Brain microvascular endothelial cell (primary cell): ENCODE measurements around the gene CRTAC1.

Experiments
- DNase-seq: peaks from one replicate; pipeline ENCODE4 v3.0.0-alpha.2; 2020
- H3K27ac ChIP-seq: fragments of 250-450 bp; sonication (Bioruptor Pico); 2 replicates; pipeline ENCODE4 v1.5.1; 2020; ENCODE audit warnings: mild to moderate bottlenecking, moderate library complexity
- H3K27me3 ChIP-seq: fragments of 250-450 bp; sonication (Bioruptor Pico); replicated peaks from 2 replicates; pipeline ENCODE4 v1.5.1; 2020; ENCODE audit warnings: mild to moderate bottlenecking
- H3K36me3 ChIP-seq: fragments of 250-450 bp; sonication (Bioruptor Pico); replicated peaks from 2 replicates; pipeline ENCODE4 v1.5.1; 2020; ENCODE audit warnings: mild to moderate bottlenecking
- H3K4me3 ChIP-seq: 2 replicates; pipeline ENCODE4 v1.5.1; 2011; ENCODE audit warnings: low read depth, mild to moderate bottlenecking, control low read depth, low read length, moderate library complexity
- CTCF ChIP-seq: IDR thresholded peaks from 2 replicates; pipeline ENCODE4 v1.5.1; 2011; ENCODE audit warnings: low read depth, mild to moderate bottlenecking, moderate library complexity, low read length, control low read depth, inconsistent platforms; ENCODE audit errors: missing control alignments
- in situ Hi-C: cut with HindIII; loops from 2 replicates; pipeline ENCODE4 v1.10.0; 2017; ENCODE audit warnings: low sequenced_read_pairs, low pct_ligation_motif_present

The CRTAC1 gene

GRCh38 chr10:97869091-97870042, 161.1 kb downstream of the CRTAC1 start:
- Histone ChIP-seq H3K27ac (no peak overlapping the region), H3K36me3 (no peaks in the 10 kb centered on the region), H3K27me3 (peaks cover 38% of the 10 kb centered on the region), H3K4me3 (no peak overlapping the region)
- in situ Hi-C loops, result loop anchor here (25.0 kb wide), 1 partner anchor 107 kb away; the partner anchor contains the start of gene SFRP5
- peak; percentile 90 for DNase-seq
- peak; percentile 92 for TF ChIP-seq CTCF

- no peak for DNase-seq
Observed at GRCh38 chr10:97868134-97868685, 162.2 kb downstream of the CRTAC1 start.

DNA sequence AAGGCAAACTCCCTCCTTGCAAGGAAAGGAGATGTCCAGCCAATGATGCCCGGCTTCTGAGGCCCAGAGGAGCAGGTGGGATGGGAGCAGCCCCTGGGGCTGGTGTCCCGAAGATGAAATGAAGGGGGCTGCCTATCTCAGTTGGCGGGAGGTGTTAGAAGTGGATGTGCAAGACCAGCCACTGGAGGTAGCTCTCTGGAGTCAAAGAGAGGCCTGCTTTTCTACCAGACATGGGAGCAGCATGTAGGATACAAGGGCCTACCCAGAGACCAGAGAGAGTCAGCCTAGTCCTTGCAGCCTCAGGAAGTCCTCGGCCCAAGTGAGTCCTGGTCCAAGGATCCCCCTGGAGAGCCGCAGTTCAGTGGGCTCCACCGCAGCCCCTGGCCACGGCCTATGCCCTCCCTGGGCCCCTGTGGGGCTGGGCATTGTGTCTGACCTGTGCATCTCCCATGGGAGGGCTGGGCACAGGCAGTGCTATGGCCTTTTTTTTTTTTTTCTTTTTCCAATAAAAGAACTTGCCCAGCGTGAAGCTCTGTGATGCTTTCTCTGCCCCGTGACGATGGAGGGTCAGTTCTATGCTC, 163.1 kb downstream of the CRTAC1 start:
- peaks cover 29% of the 10 kb centered on the region for H3K27me3 ChIP-seq
- no peak for DNase-seq
- no peaks in the 10 kb centered on the region for H3K36me3 ChIP-seq
- in situ Hi-C loops, result loop anchor here (25.0 kb wide), 1 partner anchor 105 kb away; the partner anchor contains the start of gene SFRP5
- H3K27ac ChIP-seq, result no peak overlapping the region
- H3K4me3 ChIP-seq, result no peak overlapping the region
- no peak for TF ChIP-seq CTCF

More at GRCh38 chr10:97868134-97868685, 162.2 kb downstream of the CRTAC1 start:
- H3K4me3 ChIP-seq, result no peak overlapping the region
- H3K36me3 ChIP-seq, result no peaks in the 10 kb centered on the region
- TF ChIP-seq CTCF, result peak; percentile 17
- in situ Hi-C loops, result loop anchor here (25.0 kb wide), 1 partner anchor 106 kb away; the partner anchor contains the start of gene SFRP5
- H3K27ac ChIP-seq, result no peak overlapping the region
- peaks cover 34% of the 10 kb centered on the region for H3K27me3 ChIP-seq

- TF ChIP-seq CTCF, result no peak
- no peaks in the 10 kb centered on the region for H3K36me3 ChIP-seq
- H3K4me3 ChIP-seq, result no peak overlapping the region
- H3K27me3 ChIP-seq, result peaks cover 27% of the 10 kb centered on the region
- H3K27ac ChIP-seq, result no peak overlapping the region
- in situ Hi-C loops, result loop anchor here (25.0 kb wide), 1 partner anchor 104 kb away; the partner anchor contains the start of gene SFRP5
- DNase-seq, result no peak
Observed at GRCh38 chr10:97866524-97867219, 163.7 kb downstream of the CRTAC1 start.

DNA sequence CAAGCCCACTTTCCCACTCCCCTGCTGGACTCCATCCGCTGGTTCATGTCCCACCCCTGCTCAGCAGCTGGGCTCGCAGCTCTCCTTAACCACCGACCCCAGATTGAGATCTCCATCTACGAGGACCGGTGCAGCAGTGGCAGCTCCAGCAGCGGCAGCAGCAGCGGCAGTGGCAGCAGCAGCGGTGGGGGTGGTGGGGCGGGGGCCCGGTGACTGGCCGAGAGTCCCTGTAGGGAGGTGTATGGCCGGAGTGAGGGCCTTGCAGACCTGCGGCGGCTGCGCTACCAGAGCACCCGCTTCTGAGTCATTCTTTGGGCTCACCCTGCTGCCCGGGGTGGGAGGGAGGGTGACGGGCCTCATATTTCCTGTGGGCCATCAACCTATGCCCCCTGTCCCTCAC, 164.9 kb downstream of the CRTAC1 start:
- DNase-seq, result no peak
- Histone ChIP-seq H3K4me3 (no peak overlapping the region), H3K36me3 (no peaks in the 10 kb centered on the region), H3K27me3 (peaks cover 15% of the 10 kb centered on the region), H3K27ac (no peak overlapping the region)
- TF ChIP-seq CTCF, result no peak
- in situ Hi-C loops, result loop anchor here (25.0 kb wide), 1 partner anchor 103 kb away; the partner anchor contains the start of gene SFRP5
